Measurements from ENCODE around the gene TNRC6C. TPM values are rescaled to one million over a fixed set of nuclear protein-coding genes. Genes with fewer than 3 reads are reported as not detected.

The TNRC6C gene
- total and polyA plus RNA-seq, 2 of the 13 experiments (the other 11 are each of a cell fraction or from before 2014, with no cell fraction given), result 0.66 to 4.9 TPM

- TF ChIP-seq ZNF552 (CRISPR knock-in tag; IDR thresholded peaks at IDR 0.05; ENCODE audit: borderline replicate concordance) (no peak), SYNCRIP (IDR thresholded peaks at IDR 0.05; ENCODE audit: insufficient read depth, low read depth, low read length) (no peak), DRAP1 (CRISPR knock-in tag; IDR thresholded peaks at IDR 0.05) (no peak), ZMAT5 (CRISPR knock-in tag; IDR thresholded peaks at IDR 0.05; ENCODE audit: borderline replicate concordance, low read depth) (no peak), ZBTB25 (CRISPR knock-in tag; IDR thresholded peaks at IDR 0.05) (no peak), ETV5 (CRISPR knock-in tag; IDR thresholded peaks at IDR 0.05; ENCODE audit: borderline replicate concordance) (no peak; the same call in 1 of the 2 replicates), CBX5 (CRISPR knock-in tag; IDR thresholded peaks at IDR 0.05; ENCODE audit: borderline replicate concordance) (no peak), FOXA3 (CRISPR knock-in tag; IDR thresholded peaks at IDR 0.05) (peak; percentile 36; the same call in 1 of the 2 replicates), PATZ1 (CRISPR knock-in tag; IDR thresholded peaks at IDR 0.05) (peak; percentile 68), JUNB (CRISPR knock-in tag; IDR thresholded peaks at IDR 0.05; ENCODE audit: borderline replicate concordance) (no peak), MTF2 (CRISPR knock-in tag; IDR thresholded peaks at IDR 0.05; ENCODE audit: borderline replicate concordance) (no peak), ZNF3 (CRISPR knock-in tag; IDR thresholded peaks at IDR 0.05) (no peak), ZNF883 (CRISPR knock-in tag; IDR thresholded peaks at IDR 0.05; ENCODE audit: not compliant biosample characterization) (peak; percentile 7), SMARCC2 (IDR thresholded peaks at IDR 0.05) (no peak), CHCHD3 (CRISPR knock-in tag; IDR thresholded peaks at IDR 0.05) (no peak), CENPT (CRISPR knock-in tag; IDR thresholded peaks at IDR 0.05; ENCODE audit: low read depth) (no peak), GABPA (IDR thresholded peaks at IDR 0.05; ENCODE audit: low read depth, low read length) (no peak), GABPA (CRISPR knock-in tag; IDR thresholded peaks at IDR 0.05; ENCODE audit: low read depth) (no peak), ARNT (IDR thresholded peaks at IDR 0.05) (no peak), ZNF782 (CRISPR knock-in tag; IDR thresholded peaks at IDR 0.05; ENCODE audit: borderline replicate concordance) (no peak; the same call in 1 of the 2 replicates), IRF2 (CRISPR knock-in tag; IDR thresholded peaks at IDR 0.05) (no peak), ZNF260 (CRISPR knock-in tag; IDR thresholded peaks at IDR 0.05; ENCODE audit: borderline replicate concordance, low read depth) (no peak), MAFF (IDR thresholded peaks at IDR 0.05; ENCODE audit: low read depth, low read length) (no peak), ZNF263 (CRISPR knock-in tag; IDR thresholded peaks at IDR 0.05) (no peak), SIN3A (IDR thresholded peaks at IDR 0.05; ENCODE audit: borderline replicate concordance, low read depth, low read length) (no peak), ZNF792 (CRISPR knock-in tag; IDR thresholded peaks at IDR 0.05) (no peak), SAP130 (CRISPR knock-in tag; IDR thresholded peaks at IDR 0.05; ENCODE audit: low read depth) (peak; percentile 43; the same call in 1 of the 2 replicates), MXD3 (CRISPR knock-in tag; IDR thresholded peaks at IDR 0.05) (peak; percentile 12; the same call in 1 of the 2 replicates)
Observed at GRCh38 chr17:78117027-78117981, 158.8 kb downstream of the TNRC6C start (continued).
